Hepatocyte (in vitro differentiated cells): ENCODE data around the gene S100PBP.

Experiments used
- CTCF ChIP-seq: fragments of 200-600 bp; sonication (generic); IDR thresholded peaks from 2 replicates; pipeline ENCODE4 v1.5.1; 2016; ENCODE audit warnings: antibody characterized with exemption, mild to moderate bottlenecking; ENCODE audit not compliant: poor library complexity
- EZH2 ChIP-seq: fragments of 200-600 bp; sonication (generic); IDR thresholded peaks from 2 replicates; pipeline ENCODE4 v1.6.1; 2016; ENCODE audit warnings: antibody characterized with exemption, mild to moderate bottlenecking, borderline replicate concordance

GRCh38 chr1:32885676-32886003 is 68.2 kb downstream of the S100PBP start:
- no peak for TF ChIP-seq CTCF
- TF ChIP-seq EZH2 = no peak
